HG03442 (cell line): ENCODE results near the gene MRM3.
"Not testable (repeated sequence)": the region's sequence is repeated elsewhere in the genome, so short reads cannot be mapped to it uniquely, and the experiment has no call there.

Source experiments
- ATAC-seq: cut with Tn5 transposase; IDR thresholded peaks from one replicate; pipeline ENCODE4 v1.9.1; 2021; ENCODE audit warnings: mild to moderate bottlenecking, moderate library complexity; ENCODE audit not compliant: unreplicated experiment

Gene MRM3

DNA sequence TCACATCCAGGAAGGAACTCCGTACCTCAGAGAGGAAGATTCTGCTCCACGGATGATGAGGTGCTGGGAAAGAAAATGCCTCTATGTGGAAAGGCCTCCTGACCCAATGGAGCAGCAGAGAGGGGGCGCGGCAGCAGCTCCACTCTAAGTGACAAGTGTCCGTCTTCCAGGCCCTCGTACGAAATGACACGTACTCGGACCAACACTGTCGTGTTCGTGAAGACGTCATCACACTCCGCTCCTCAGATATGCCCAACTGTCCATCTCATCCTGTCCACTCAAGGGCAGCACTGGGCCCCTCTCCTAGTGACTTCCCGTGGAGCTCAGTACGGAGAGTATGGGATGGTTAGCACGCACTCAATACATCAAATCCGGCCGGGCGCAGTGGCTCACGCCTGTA is 32.2 kb downstream of the MRM3 start:
- ATAC-seq = no peak

DNA sequence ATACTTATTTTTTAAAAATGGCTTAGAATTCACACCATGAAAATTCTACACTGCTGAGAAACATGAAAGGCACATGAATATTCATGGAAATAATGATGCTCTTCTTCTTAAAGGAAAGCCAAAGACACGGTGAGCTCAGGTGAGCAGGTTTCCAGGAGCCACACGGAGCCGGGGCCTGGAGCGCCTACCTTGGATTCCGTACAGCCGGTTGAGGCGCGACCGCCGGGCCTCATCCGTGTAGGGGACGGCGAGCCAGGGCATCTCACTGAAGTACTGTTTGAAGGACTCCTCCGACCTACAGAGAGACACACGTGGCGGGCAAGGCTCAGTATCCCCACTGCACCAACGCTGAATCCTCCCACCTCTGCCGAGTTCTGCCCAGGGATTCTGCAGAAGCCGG is 37.1 kb downstream of the MRM3 start:
- no peak for ATAC-seq

DNA sequence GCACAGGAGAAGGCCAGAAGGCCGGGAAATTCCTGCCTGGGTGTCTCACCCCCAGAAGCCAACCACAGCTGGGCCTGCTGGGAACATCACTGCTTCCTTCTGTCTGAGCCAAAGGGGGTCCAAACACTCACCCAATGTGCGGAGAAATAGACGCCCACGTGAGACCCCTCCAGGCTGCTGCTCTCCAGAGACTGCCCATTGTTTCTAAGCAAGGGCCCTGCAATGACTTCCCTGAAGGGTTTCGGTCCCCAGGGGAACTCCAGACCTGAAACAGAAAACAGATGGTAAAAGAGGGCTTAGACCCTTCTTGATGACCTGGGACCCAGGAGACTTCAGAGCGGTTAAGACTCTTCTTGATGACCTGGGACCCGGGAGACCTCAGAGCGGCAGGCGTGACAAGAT is 41.3 kb downstream of the MRM3 start:
- no peak for ATAC-seq

DNA sequence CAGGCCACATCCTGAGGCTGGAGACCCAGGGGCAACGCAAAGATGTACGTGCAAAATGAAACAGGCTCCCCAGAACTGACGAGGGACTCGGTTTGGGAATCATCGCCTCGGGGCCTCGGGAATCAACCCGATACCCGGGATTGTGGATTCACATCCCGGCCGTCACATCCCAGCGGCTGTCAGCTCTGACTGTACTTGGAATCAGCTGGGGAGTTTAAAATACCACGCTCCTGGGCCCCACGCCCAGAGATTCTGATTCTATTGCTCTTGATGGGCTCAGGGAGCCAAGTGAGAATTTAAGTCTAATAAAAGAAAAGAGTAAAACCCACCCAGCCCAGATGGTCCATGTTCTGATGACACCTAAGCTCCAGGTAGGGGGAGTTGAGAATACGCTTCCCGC is 42.2 kb downstream of the MRM3 start:
- ATAC-seq = no peak

DNA sequence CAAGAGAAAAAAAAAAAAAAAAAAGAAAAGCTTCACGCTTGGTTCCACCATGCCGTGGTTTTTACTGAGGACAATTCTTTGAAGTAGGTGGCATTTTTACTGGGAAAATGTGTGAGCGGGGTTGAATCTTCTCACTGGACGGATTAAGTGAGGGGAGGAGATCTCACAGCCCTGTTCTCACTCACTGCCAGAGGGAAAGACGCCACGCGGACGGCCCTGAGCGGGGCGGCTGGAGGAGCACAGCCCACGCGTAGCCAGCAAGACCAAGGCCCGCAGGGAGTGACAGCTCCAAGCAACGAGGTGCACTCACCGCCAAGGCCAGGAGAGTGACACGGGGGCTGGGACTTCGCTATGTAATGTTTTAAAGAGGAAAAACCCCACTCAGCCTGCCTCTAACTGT is 43.1 kb downstream of the MRM3 start:
- ATAC-seq = no peak

DNA sequence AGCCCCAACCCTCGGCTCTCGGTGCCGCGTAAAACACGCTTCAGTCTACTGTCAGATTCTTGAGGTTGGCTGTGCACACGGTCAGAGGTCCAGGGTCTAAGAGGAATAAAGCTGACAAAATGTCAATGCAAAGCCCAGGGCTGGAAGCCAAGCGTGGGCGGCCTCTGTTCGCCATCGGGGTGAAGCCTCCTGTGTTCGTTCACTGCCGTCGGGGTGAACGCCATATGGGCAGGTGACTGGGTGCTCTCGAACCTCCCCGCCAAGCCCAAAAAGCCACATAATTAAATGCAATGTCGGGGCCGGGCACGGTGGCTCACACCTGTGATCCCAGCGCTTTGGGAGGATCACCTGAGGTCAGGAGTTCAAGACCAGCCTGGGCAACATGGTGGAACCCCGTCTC is 44.6 kb downstream of the MRM3 start:
- no peak for ATAC-seq

DNA sequence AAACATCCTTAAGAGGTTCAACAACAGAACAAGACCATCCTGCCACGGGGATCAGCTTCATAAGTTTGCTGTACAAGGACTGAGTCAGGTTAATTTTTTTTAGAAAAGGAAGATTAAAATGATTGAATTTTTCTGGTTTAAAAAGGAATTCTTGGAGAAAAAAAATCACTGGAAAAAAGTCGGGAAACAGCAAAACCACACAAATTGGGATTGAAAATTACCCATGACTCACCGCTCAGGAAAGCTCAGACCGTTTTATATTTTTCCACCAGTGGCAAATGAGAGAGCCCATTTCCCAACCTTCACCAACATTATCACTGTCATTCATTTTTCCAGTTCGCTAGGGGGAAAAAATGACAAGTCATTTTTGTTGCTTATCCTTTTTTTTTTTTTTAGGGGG is 46.6 kb downstream of the MRM3 start:
- no peak for ATAC-seq

DNA sequence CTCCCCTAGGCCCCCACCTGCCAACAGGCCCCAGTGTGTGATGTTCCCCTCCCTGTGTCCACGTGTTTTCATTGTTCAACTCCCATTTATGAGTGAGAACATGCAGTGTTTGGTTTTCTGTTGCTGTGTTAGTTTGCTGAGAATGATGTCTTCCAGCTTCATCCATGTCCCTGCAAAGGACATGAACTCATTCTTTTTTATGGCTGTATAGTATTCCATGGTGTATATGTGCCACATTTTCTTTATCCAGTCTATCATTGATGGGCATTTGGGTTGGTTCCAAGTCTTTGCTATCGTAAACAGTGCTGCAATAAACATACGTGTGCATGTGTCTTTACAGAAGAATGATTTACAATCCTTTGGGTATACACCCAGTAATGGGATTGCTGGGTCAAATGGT is 47.5 kb downstream of the MRM3 start:
- not testable (repeated sequence) for ATAC-seq

DNA sequence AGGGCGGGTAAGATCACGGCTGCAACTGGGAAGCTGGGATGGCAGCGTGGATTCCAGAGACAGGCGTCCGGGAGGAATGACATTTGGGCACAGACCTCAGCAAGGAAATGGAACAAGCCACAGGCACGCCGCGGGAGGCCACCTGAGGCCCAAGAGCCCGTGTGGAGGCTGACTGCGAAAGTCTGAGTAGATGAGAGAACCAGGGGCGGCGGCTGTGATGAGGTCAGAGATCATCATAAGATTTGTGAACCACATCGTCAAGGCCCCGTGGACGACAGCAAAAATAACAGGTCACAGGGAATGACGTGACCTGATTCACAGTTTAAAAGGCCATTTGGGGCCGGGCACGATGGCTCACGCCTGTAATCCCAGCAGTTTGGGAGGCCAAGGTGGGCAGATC is 48.2 kb downstream of the MRM3 start:
- ATAC-seq = no peak

DNA sequence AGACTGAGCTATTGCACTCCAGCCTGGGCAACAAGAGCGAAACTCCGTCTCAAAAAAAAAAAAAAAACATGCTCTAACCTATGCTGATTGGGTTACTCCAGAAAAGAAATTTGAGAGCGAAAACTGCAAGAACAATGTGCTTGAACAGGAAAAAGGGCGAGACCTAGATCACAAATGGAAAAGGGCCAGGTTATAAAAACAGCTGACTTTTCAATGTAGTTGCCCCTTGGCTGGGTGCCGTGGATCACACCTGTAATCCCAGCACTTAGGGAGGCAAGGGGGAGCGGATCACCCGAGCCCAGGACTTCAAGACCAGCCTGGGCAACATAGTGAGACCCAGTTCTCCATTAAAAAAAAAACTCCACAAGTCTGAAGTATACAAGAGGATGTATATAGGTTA is 48.8 kb downstream of the MRM3 start:
- no peak for ATAC-seq

DNA sequence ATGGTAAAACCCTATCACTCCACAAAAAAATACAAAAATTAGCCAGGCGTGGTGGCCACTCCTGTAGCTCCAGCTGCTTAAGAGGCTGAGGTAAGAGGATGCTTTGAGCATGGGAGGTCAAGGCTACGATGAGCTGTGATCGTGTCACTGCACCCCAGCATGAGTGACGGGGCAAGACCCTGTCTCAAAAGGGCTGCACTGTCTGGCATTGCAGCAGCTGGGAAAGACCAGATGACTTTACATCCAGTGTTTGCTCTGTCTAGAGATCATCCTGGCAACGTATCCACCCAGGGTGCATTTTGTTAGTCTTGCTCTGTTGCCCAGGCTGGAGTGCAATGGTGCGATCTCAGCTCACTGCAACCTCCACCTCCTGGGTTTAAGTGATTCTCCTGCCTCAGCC is 52.0 kb downstream of the MRM3 start:
- ATAC-seq = no peak

DNA sequence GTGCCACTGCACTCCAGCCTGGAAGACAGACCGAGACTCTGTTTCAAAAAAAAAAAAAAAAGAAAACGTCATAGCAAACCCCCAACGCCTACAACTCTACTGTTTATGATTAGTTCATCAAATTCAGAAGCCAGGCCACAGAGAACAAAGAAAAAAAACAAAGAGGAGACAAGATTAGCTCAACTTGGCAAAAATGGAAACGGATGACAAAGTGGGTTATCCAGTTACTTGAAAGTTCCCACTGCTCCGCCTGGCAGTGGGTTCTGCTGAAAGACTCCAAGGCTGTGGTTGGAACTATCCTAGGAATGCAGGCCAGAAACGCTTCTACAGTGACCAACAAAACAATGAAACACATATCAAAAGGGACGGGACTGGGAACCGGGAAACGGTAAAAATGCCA is 53.1 kb downstream of the MRM3 start:
- ATAC-seq = no peak

DNA sequence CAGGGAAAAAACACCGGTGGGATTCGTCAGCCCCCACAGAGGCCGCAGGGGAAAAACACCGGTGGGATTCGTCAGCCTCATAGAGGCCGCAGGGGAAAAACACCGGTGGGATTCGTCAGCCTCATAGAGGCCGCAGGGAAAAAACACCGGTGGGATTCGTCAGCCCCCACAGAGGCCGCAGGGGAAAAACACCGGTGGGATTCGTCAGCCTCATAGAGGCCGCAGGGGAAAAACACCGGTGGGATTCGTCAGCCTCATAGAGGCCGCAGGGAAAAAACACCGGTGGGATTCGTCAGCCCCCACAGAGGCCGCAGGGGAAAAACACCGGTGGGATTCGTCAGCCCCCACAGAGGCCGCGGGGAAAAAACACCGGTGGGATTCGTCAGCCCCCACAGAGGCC is 53.6 kb downstream of the MRM3 start:
- ATAC-seq = not testable (repeated sequence)

DNA sequence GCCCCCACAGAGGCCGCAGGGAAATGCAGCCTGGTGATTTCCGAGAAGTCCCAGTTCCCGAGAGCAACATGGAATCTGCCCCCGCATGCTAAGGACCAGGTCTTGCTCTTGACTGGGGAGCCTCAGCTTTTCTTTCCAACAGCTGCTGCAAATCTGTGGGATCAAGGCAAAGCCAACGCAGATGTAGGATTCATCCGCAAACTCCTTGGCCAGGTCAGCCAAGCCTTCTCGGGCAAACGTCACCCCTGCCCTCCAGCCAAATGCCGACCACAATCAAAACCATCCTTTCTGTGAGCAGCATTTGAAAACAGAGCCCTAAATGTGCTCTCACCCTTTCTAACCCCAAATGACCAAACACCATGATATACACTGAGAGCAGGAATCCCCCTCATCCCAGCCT is 54.0 kb downstream of the MRM3 start:
- no peak for ATAC-seq

DNA sequence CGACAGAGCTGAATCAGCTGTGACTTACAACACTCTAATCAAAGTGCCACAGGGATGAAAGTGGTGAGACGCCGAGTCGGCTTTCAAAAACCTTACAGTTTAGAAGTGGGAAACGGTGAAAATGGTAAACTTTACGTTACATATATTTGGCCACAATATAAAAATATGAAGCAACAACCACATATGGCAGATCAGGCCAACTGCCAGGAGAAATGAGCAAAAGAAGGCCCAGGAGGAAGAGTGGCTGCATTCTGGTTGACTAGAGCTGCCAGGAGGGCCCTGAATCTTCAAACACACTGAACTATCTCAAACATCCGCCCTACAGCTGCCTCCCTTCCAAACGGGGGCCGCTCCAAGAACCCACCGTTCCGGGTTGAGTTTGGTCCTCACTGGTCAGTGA is 56.3 kb downstream of the MRM3 start:
- ATAC-seq = no peak

DNA sequence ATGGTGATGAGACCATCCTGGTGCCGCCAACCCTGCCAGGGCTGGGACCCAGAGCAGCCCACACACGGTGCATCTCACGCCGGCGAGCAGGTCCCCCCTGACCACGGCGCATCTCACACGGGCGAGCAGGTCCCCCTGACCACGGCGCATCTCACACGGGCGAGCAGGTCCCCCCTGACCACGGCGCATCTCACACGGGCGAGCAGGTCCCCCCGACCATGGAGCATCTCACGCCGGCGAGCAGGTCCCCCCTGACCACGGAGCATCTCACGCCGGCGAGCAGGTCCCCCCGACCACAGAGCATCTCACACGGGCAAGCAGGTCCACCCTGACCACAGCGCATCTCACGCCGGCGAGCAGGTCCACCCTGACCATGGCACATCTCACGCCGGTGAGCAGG is 59.2 kb downstream of the MRM3 start:
- no peak for ATAC-seq
